ENCODE measurements around the gene CDKN1A. TPM values are rescaled to one million over a fixed set of nuclear protein-coding genes. Genes with fewer than 3 reads are reported as not detected.

Gene CDKN1A
- total RNA-seq, 2 donors from 2014 or later = 180 to 255 TPM

GRCh38 chr6:36728289-36729160 lies 50.0 kb downstream of the CDKN1A start:
- H3K9me3 ChIP-seq (ENCODE audit: control insufficient read depth, low read length, poor library complexity, severe bottlenecking) = no peaks in the 10 kb centered on the region
- DNase-seq (no peak), ATAC-seq (no peak)
- peaks cover 23% of the 10 kb centered on the region for H3K4me1 Mint-ChIP-seq
- H3K27me3 Mint-ChIP-seq = no peaks in the 10 kb centered on the region
- H3K27ac Mint-ChIP-seq = peak overlapping the region; percentile 85
- H3K36me3 Mint-ChIP-seq (ENCODE audit: low read depth) = no peaks in the 10 kb centered on the region
- H3K4me3 Mint-ChIP-seq = no peak overlapping the region

- Mint-ChIP-seq H3K36me3 (ENCODE audit: low read depth) (no peaks in the 10 kb centered on the region), H3K27me3 (no peaks in the 10 kb centered on the region)
These were observed 50.6 kb downstream of the CDKN1A start for GRCh38 chr6:36729161-36729524.

GRCh38 chr6:36730424-36731380 lies 52.2 kb downstream of the CDKN1A start:
- H3K27ac Mint-ChIP-seq = peak overlapping the region; percentile 76
- H3K4me3 Mint-ChIP-seq = no peak overlapping the region
- DNase-seq (no peak), ATAC-seq (no peak)
- no peaks in the 10 kb centered on the region for H3K9me3 ChIP-seq (ENCODE audit: control insufficient read depth, low read length, poor library complexity, severe bottlenecking)
- no peaks in the 10 kb centered on the region for H3K27me3 Mint-ChIP-seq
- H3K4me1 Mint-ChIP-seq = peaks cover 24% of the 10 kb centered on the region
- H3K36me3 Mint-ChIP-seq (ENCODE audit: low read depth) = no peaks in the 10 kb centered on the region

More at GRCh38 chr6:36729161-36729524, 50.6 kb downstream of the CDKN1A start:
- DNase-seq (no peak), ATAC-seq (no peak)
- no peaks in the 10 kb centered on the region for H3K9me3 ChIP-seq (ENCODE audit: control insufficient read depth, low read length, poor library complexity, severe bottlenecking)
- peaks cover 23% of the 10 kb centered on the region for H3K4me1 Mint-ChIP-seq
- peak overlapping the region; percentile 12 for H3K4me3 Mint-ChIP-seq
- no peak overlapping the region for H3K27ac Mint-ChIP-seq

GRCh38 chr6:36731622-36732310 lies 53.3 kb downstream of the CDKN1A start:
- Mint-ChIP-seq H3K4me3 (no peak overlapping the region), H3K27ac (peak overlapping the region; percentile 76), H3K27me3 (no peaks in the 10 kb centered on the region), H3K36me3 (ENCODE audit: low read depth) (no peaks in the 10 kb centered on the region), H3K4me1 (peaks cover 24% of the 10 kb centered on the region)
- DNase-seq (no peak), ATAC-seq (no peak)
- H3K9me3 ChIP-seq (ENCODE audit: control insufficient read depth, low read length, poor library complexity, severe bottlenecking) = no peaks in the 10 kb centered on the region

- H3K4me1 Mint-ChIP-seq = peaks cover 11% of the 10 kb centered on the region
- no peaks in the 10 kb centered on the region for H3K9me3 ChIP-seq (ENCODE audit: control insufficient read depth, low read length, poor library complexity, severe bottlenecking)
- H3K36me3 Mint-ChIP-seq (ENCODE audit: low read depth) = no peaks in the 10 kb centered on the region
- H3K27ac Mint-ChIP-seq = no peak overlapping the region
- DNase-seq (no peak), ATAC-seq (no peak)
- H3K27me3 Mint-ChIP-seq = no peaks in the 10 kb centered on the region
- H3K4me3 Mint-ChIP-seq = no peak overlapping the region
These were observed 54.8 kb downstream of the CDKN1A start for GRCh38 chr6:36733300-36733699.

GRCh38 chr6:36734486-36735060 lies 56.1 kb downstream of the CDKN1A start:
- Mint-ChIP-seq H3K36me3 (ENCODE audit: low read depth) (no peaks in the 10 kb centered on the region), H3K27ac (peak overlapping the region; percentile 79), H3K4me1 (peaks cover 9% of the 10 kb centered on the region), H3K4me3 (peak overlapping the region; percentile 55), H3K27me3 (no peaks in the 10 kb centered on the region)
- DNase-seq = no peak
- no peaks in the 10 kb centered on the region for H3K9me3 ChIP-seq (ENCODE audit: control insufficient read depth, low read length, poor library complexity, severe bottlenecking)
- ATAC-seq = no peak

GRCh38 chr6:36735110-36736071 lies 56.9 kb downstream of the CDKN1A start:
- H3K9me3 ChIP-seq (ENCODE audit: control insufficient read depth, low read length, poor library complexity, severe bottlenecking) = no peaks in the 10 kb centered on the region
- ATAC-seq (peak; percentile 84), DNase-seq (no peak)
- peak overlapping the region; percentile 79 for H3K27ac Mint-ChIP-seq
- H3K36me3 Mint-ChIP-seq (ENCODE audit: low read depth) = no peaks in the 10 kb centered on the region
- H3K4me1 Mint-ChIP-seq = peaks cover 11% of the 10 kb centered on the region
- peak overlapping the region; percentile 55 for H3K4me3 Mint-ChIP-seq
- no peaks in the 10 kb centered on the region for H3K27me3 Mint-ChIP-seq

Other genes with a start within 250 kb of the CDKN1A start
- under 1 TPM; 0.30 to 0.60 TPM for gene PXT1, start 235.9 kb upstream of the CDKN1A start, total RNA-seq
- 10 to 100 TPM; 31.3 to 54.1 TPM for gene KCTD20, start 235.7 kb upstream of the CDKN1A start, total RNA-seq
- gene STK38, start 131.2 kb upstream of the CDKN1A start, total RNA-seq = 10 to 100 TPM; 85.0 to 85.5 TPM
- 100 to 1,000 TPM; 638 to 646 TPM for gene SRSF3, start 84.4 kb upstream of the CDKN1A start, total RNA-seq
- under 1 TPM; 0.21 to 0.77 TPM for gene RAB44, start 19.1 kb downstream of the CDKN1A start, total RNA-seq
- 10 to 100 TPM in 1 of 2 donors, 1 to 10 TPM in 1; 5.5 to 16.0 TPM for gene CPNE5, start 160.7 kb downstream of the CDKN1A start, total RNA-seq
- 1 to 10 TPM; 3.8 to 4.5 TPM for gene PPIL1, start 196.1 kb downstream of the CDKN1A start, total RNA-seq
- 10 to 100 TPM; 30.9 to 36.4 TPM for gene C6orf89, start 207.2 kb downstream of the CDKN1A start, total RNA-seq

Data from T-helper 17 cell (primary cell).